Measurements from ENCODE around the gene SECISBP2.

- TF ChIP-seq EZH2phosphoT487 (IDR thresholded peaks at IDR 0.05) (no peak), CTCF (IDR thresholded peaks at IDR 0.05) (no peak)
Measured at GRCh38 chr9:89368550-89368949, 50.2 kb downstream of the SECISBP2 start.
